GM12872 (cell line): ENCODE data around the gene CAMSAP3.
A peak's percentile ranks its signal among the peaks of the same experiment; 100 is the strongest.

Source experiments
- TF ChIP-seq, protein P1 (sequence below): IDR thresholded peaks from 3 replicates; pipeline ENCODE4 v1.5.1; 2011; ENCODE audit warnings: low read depth, mild to moderate bottlenecking, low read length, moderate library complexity; ENCODE audit not compliant: insufficient read depth

Gene CAMSAP3

DNA sequence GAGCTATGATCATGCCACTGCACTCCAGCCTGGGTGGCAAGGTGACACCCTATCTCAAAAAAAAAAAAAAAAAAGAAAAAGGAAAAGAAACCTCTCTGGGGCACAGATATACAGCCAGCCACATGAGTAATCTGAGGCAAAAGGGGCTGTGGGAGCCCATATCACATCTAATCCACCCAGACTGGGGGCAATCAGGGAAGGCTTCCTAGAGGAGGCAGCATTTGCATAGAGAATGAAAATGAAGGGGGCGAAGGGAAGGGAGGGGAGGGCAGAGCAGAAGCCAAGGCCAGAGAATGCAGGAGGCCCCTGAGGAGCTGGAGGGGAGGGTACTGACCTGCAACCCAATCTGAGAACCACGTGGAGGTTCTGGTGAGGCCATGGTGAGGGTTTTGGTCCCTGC, 54.5 kb downstream of the CAMSAP3 start:
- TF ChIP-seq, protein P1, sequence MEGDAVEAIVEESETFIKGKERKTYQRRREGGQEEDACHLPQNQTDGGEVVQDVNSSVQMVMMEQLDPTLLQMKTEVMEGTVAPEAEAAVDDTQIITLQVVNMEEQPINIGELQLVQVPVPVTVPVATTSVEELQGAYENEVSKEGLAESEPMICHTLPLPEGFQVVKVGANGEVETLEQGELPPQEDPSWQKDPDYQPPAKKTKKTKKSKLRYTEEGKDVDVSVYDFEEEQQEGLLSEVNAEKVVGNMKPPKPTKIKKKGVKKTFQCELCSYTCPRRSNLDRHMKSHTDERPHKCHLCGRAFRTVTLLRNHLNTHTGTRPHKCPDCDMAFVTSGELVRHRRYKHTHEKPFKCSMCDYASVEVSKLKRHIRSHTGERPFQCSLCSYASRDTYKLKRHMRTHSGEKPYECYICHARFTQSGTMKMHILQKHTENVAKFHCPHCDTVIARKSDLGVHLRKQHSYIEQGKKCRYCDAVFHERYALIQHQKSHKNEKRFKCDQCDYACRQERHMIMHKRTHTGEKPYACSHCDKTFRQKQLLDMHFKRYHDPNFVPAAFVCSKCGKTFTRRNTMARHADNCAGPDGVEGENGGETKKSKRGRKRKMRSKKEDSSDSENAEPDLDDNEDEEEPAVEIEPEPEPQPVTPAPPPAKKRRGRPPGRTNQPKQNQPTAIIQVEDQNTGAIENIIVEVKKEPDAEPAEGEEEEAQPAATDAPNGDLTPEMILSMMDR = no peak

GRCh38 chr19:7652061-7652641, 56.5 kb downstream of the CAMSAP3 start:
- TF ChIP-seq, protein P1 = peak; percentile 92

DNA sequence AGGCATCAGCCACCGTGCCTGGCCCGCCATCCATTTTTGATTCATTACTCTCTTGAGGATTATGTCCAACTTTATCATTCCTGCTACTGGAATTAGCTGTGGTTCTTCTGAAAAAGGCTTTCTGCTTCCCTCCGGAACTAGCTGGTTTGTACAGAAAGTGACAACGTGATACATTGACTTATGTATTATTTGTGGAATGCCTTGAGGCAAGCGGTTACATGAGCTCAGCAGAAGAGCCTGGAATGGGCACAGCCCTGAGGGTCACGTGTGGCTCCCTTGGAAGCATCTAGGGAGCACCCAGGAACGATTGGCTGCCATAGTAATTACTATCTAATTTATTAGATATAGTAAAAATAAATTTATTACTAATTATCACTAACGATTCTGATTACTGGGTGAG, 58.7 kb downstream of the CAMSAP3 start:
- TF ChIP-seq, protein P1 = no peak

GRCh38 chr19:7655581-7655980, 59.9 kb downstream of the CAMSAP3 start:
- TF ChIP-seq, protein P1 = no peak

GRCh38 chr19:7657131-7657751, 61.6 kb downstream of the CAMSAP3 start:
- TF ChIP-seq, protein P1 = no peak

- TF ChIP-seq, protein P1 = no peak
Measured at GRCh38 chr19:7658219-7658686, 62.6 kb downstream of the CAMSAP3 start.

- TF ChIP-seq, protein P1 = no peak
Measured at GRCh38 chr19:7661744-7662538, 66.3 kb downstream of the CAMSAP3 start.
